Measurements from ENCODE around the gene MYF6.

DNA sequence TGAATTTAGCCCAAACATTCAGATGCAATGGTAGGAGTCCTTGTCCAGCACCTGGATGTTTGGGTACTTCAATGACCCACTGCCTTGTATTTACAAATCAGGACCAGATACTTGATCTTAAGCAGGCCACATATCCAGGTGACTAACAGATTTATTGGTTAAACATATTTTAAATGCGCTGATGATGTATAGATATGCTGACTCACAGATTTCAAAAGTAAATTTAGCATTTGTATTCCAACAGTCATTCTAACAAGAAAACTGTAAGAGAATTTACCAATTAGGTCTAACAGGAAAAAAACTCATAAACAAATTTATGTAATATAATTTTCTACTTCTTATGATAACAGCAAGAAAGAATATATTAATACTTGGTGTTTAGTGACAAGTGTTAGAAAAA lies 29.4 kb upstream of the MYF6 start:
- TF ChIP-seq, protein P1, sequence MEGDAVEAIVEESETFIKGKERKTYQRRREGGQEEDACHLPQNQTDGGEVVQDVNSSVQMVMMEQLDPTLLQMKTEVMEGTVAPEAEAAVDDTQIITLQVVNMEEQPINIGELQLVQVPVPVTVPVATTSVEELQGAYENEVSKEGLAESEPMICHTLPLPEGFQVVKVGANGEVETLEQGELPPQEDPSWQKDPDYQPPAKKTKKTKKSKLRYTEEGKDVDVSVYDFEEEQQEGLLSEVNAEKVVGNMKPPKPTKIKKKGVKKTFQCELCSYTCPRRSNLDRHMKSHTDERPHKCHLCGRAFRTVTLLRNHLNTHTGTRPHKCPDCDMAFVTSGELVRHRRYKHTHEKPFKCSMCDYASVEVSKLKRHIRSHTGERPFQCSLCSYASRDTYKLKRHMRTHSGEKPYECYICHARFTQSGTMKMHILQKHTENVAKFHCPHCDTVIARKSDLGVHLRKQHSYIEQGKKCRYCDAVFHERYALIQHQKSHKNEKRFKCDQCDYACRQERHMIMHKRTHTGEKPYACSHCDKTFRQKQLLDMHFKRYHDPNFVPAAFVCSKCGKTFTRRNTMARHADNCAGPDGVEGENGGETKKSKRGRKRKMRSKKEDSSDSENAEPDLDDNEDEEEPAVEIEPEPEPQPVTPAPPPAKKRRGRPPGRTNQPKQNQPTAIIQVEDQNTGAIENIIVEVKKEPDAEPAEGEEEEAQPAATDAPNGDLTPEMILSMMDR (IDR thresholded peaks at IDR 0.05): no peak
- TF ChIP-seq POLR2A (IDR thresholded peaks at IDR 0.05) (no peak), POLR2AphosphoS5 (IDR thresholded peaks at IDR 0.05) (no peak), EP300 (IDR thresholded peaks at IDR 0.05; ENCODE audit: low read depth) (no peak)

Data from transverse colon (tissue), 4 donors.